DOHH2 (cell line): ENCODE measurements around the gene FLRT1.

Experiments
- CTCF ChIP-seq: fragments of 200-600 bp; sonication (generic); IDR thresholded peaks from one replicate; pipeline ENCODE4 v1.5.1; 2014; ENCODE audit warnings: antibody characterized with exemption, mild to moderate bottlenecking, low read depth, low read length; ENCODE audit not compliant: poor library complexity, severe bottlenecking
- EZH2phosphoT487 ChIP-seq: fragments of 200-600 bp; sonication (generic); IDR thresholded peaks from 2 replicates; pipeline ENCODE4 v1.6.1; 2017; ENCODE audit warnings: borderline replicate concordance, mild to moderate bottlenecking, antibody characterized with exemption, low read length, moderate library complexity, mixed read lengths

- TF ChIP-seq EZH2phosphoT487 (no peak), CTCF (no peak)
These were observed 9.0 kb upstream of the FLRT1 start for GRCh38 chr11:64026575-64027205.
